HG03354 (cell line): ENCODE results near the gene SEZ6L2.
"Not testable (repeated sequence)": the region's sequence is repeated elsewhere in the genome, so short reads cannot be mapped to it uniquely, and the experiment has no call there.

ENCODE experiments used
- ATAC-seq: cut with Tn5 transposase; IDR thresholded peaks from one replicate; pipeline ENCODE4 v1.9.1; 2021; ENCODE audit warnings: mild to moderate bottlenecking; ENCODE audit not compliant: unreplicated experiment, poor library complexity, severe bottlenecking

Gene SEZ6L2

GRCh38 chr16:29833219-29833618 is 66.1 kb downstream of the SEZ6L2 start:
- not testable (repeated sequence) for ATAC-seq

GRCh38 chr16:29831490-29831889 is 67.9 kb downstream of the SEZ6L2 start:
- no peak for ATAC-seq

- no peak for ATAC-seq
Observed at GRCh38 chr16:29830774-29831173, 68.6 kb downstream of the SEZ6L2 start.

GRCh38 chr16:29826342-29826695 is 73.0 kb downstream of the SEZ6L2 start:
- no peak for ATAC-seq

GRCh38 chr16:29825145-29826044 is 74.0 kb downstream of the SEZ6L2 start:
- no peak for ATAC-seq

GRCh38 chr16:29824589-29825144 is 74.7 kb downstream of the SEZ6L2 start:
- ATAC-seq = no peak

- no peak for ATAC-seq
Observed at GRCh38 chr16:29821643-29822115, 77.7 kb downstream of the SEZ6L2 start.
